Central memory CD8-positive, alpha-beta T cell (primary cell): Measurements from ENCODE around the gene DYNC2I2.
"Not testable (repeated sequence)": the region's sequence is repeated elsewhere in the genome, so short reads cannot be mapped to it uniquely, and the experiment has no call there.

Experiments
- ATAC-seq: fragments of 150-1000 bp; cut with Tn5 transposase; replicated peaks from 2 replicates; pipeline ENCODE4 v1.10.0; 2022; ENCODE audit warnings: mild to moderate bottlenecking, moderate FRiP score, moderate number of reproducible peaks; ENCODE audit not compliant: poor library complexity, severe bottlenecking; ENCODE audit errors: extremely low read depth
- DNase-seq, 2 donors: peaks; one replicate each; pipeline ENCODE4 v3.0.0; 2021; ENCODE audit warnings: low spot score in 2 of 2
- H3K27ac Mint-ChIP-seq: one replicate; pipeline ENCODE4 v1.8.0; 2022; ENCODE audit warnings: low read depth, mild to moderate bottlenecking, moderate library complexity, mixed read lengths
- H3K27me3 Mint-ChIP-seq: one replicate; pipeline ENCODE4 v1.8.0; 2022; ENCODE audit warnings: mixed read lengths
- H3K36me3 Mint-ChIP-seq: one replicate; pipeline ENCODE4 v1.8.0; 2022; ENCODE audit warnings: mild to moderate bottlenecking, moderate library complexity, mixed read lengths; ENCODE audit not compliant: insufficient read depth
- H3K4me1 Mint-ChIP-seq: one replicate; pipeline ENCODE4 v1.8.0; 2022; ENCODE audit warnings: mixed read lengths
- H3K4me3 Mint-ChIP-seq: one replicate; pipeline ENCODE4 v1.8.0; 2022; ENCODE audit warnings: mild to moderate bottlenecking, moderate library complexity, mixed read lengths
- H3K9me3 Mint-ChIP-seq: one replicate; pipeline ENCODE4 v1.8.0; 2022; ENCODE audit warnings: mixed read lengths

The DYNC2I2 gene

DNA sequence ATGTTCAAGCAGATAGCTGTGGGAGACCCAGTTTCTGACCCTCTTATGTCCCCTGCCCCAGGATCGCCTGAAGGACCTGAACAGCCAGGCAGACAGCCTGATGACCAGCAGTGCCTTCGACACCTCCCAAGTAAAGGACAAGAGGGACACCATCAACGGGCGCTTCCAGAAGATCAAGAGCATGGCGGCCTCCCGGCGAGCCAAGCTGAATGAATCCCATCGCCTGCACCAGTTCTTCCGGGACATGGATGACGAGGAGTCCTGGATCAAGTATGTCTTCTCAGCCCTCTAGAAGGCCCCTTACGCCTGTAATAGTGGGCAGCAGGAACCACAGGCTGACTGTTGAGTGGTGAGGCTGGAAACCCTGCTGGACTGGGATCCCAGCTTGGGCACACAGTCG is 41.1 kb downstream of the DYNC2I2 start:
- H3K27me3 Mint-ChIP-seq: no peaks in the 10 kb centered on the region
- H3K27ac Mint-ChIP-seq: no peak overlapping the region
- no peak overlapping the region for H3K4me3 Mint-ChIP-seq
- ATAC-seq: no peak
- H3K4me1 Mint-ChIP-seq: no peaks in the 10 kb centered on the region
- no peaks in the 10 kb centered on the region for H3K9me3 Mint-ChIP-seq
- H3K36me3 Mint-ChIP-seq: peaks cover 90% of the 10 kb centered on the region
- no peak for DNase-seq

DNA sequence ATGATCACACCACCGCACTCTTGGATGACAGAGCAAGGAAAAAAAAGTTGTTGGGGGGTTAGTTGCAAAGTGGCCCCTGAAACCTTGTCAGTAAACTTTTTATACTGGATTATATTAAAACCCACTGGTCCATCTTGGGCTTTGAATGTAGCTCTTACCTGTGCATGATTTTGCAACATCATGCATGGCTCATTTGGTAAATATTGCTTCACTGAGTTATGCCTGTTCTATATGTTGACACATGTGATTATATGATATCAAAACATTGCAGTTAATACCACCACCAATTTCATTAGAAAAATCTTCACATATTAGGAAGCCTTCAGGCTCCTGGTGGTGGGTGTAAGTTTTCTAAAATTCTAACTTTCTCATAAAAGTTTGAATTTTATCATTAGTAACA is 41.9 kb downstream of the DYNC2I2 start:
- no peak for DNase-seq
- no peak for ATAC-seq
- Mint-ChIP-seq H3K36me3 (peaks cover 89% of the 10 kb centered on the region), H3K4me3 (no peak overlapping the region), H3K9me3 (no peaks in the 10 kb centered on the region), H3K4me1 (no peaks in the 10 kb centered on the region), H3K27ac (no peak overlapping the region), H3K27me3 (no peaks in the 10 kb centered on the region)

GRCh38 chr9:128611600-128612394 is 44.9 kb downstream of the DYNC2I2 start:
- no peak for ATAC-seq
- H3K27ac Mint-ChIP-seq: no peak overlapping the region
- H3K27me3 Mint-ChIP-seq: no peaks in the 10 kb centered on the region
- no peak for DNase-seq
- no peaks in the 10 kb centered on the region for H3K9me3 Mint-ChIP-seq
- H3K4me3 Mint-ChIP-seq: no peak overlapping the region
- H3K4me1 Mint-ChIP-seq: no peaks in the 10 kb centered on the region
- H3K36me3 Mint-ChIP-seq: peaks cover 90% of the 10 kb centered on the region

DNA sequence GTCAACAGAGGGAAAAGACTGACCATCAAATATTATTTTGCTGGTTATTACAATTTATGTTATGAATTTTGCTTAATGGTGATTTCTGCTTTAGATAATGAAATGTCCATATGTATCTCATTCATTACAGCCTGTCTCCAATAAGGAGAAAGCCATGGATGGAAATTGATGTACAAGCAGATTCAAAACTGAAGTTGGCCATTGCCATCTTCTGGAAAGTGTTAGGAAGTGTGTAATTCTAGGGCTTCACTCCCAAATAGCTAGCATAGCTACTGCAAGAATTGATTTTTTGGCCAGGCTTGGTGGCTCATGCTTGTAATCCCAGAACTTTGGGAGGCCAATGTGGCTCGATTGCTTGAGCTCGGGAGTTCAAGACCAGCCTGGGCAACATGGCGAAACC is 45.8 kb downstream of the DYNC2I2 start:
- Mint-ChIP-seq H3K4me1 (no peaks in the 10 kb centered on the region), H3K36me3 (peaks cover 91% of the 10 kb centered on the region), H3K4me3 (no peak overlapping the region), H3K27ac (no peak overlapping the region), H3K9me3 (no peaks in the 10 kb centered on the region), H3K27me3 (no peaks in the 10 kb centered on the region)
- ATAC-seq (no peak), DNase-seq (no peak)

DNA sequence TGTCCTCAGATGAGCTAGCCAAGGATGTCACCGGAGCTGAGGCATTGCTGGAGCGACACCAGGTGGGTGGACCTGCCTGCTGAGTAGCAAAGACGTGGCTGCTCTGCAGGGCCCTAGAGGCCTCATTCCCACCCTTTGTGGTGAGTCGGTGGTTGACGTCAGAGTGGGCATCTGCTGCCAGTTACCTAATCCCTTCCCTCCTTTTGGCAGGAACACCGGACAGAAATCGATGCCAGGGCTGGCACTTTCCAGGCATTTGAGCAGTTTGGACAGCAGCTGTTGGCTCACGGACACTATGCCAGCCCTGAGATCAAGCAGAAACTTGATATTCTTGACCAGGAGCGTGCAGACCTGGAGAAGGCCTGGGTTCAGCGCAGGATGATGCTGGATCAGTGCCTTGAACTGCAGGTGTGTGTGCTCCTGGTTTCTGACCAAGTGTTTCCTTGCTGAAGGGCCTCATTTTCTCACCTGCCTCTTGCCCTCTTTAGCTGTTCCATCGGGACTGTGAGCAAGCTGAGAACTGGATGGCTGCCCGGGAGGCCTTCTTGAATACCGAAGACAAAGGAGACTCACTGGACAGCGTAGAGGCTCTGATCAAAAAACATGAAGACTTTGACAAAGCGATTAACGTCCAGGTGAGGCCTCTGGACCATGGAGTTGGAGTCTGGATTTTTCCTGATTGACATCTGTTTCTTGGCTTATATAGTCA is 48.9 kb downstream of the DYNC2I2 start:
- ATAC-seq (no peak), DNase-seq (no peak)
- no peaks in the 10 kb centered on the region for H3K4me1 Mint-ChIP-seq
- H3K4me3 Mint-ChIP-seq: no peak overlapping the region
- peaks cover 86% of the 10 kb centered on the region for H3K36me3 Mint-ChIP-seq
- no peaks in the 10 kb centered on the region for H3K9me3 Mint-ChIP-seq
- no peak overlapping the region for H3K27ac Mint-ChIP-seq
- H3K27me3 Mint-ChIP-seq: no peaks in the 10 kb centered on the region

DNA sequence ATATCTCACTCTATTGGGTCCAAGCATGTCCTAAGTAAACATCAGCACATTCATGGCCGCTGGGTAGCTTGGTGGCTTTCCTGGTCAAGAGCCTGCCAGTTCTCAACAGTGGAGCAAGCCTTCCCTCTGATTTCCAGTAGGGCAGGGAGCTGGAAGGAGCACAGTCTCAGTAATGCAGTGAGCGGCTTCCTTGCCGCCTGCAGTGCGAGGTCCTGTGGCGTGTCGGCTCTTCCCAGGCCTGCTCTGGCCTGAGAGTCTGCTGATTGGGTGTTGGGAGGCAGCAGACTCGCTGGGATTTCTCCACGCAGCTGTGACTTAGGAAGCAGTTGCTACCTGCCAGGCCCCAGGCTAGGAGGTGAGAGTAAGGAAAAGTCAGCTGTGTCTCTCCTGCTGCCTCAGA is 53.0 kb downstream of the DYNC2I2 start:
- Mint-ChIP-seq H3K4me3 (no peak overlapping the region), H3K4me1 (no peaks in the 10 kb centered on the region), H3K27ac (no peak overlapping the region), H3K9me3 (no peaks in the 10 kb centered on the region), H3K36me3 (peaks cover 79% of the 10 kb centered on the region), H3K27me3 (no peaks in the 10 kb centered on the region)
- no peak for DNase-seq
- ATAC-seq: no peak

DNA sequence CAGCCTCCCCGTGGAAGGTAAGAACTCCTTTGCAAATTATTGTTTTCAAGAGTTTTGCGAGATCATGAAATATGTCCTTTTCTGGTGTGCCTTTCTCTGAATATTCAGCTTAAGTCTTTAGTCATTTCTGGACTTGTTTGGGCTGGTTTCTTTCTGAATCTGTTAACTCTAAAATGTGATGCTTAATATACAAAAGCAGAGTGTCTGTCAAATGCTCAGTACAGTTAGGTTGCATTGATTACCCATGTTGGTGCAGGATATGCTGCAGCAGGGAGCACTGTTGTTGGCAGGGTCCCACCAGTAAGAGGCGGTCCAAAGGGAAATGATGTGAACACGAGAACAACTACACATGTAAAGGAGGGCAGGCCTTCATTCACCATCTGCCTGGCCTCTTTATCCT is 56.5 kb downstream of the DYNC2I2 start:
- H3K27ac Mint-ChIP-seq: no peak overlapping the region
- ATAC-seq (no peak), DNase-seq (no peak)
- no peaks in the 10 kb centered on the region for H3K27me3 Mint-ChIP-seq
- no peak overlapping the region for H3K4me3 Mint-ChIP-seq
- peaks cover 78% of the 10 kb centered on the region for H3K36me3 Mint-ChIP-seq
- no peaks in the 10 kb centered on the region for H3K4me1 Mint-ChIP-seq
- H3K9me3 Mint-ChIP-seq: no peaks in the 10 kb centered on the region

- no peak for ATAC-seq
- H3K4me1 Mint-ChIP-seq: no peaks in the 10 kb centered on the region
- H3K27me3 Mint-ChIP-seq: no peaks in the 10 kb centered on the region
- DNase-seq: no peak
- H3K36me3 Mint-ChIP-seq: peaks cover 87% of the 10 kb centered on the region
- no peaks in the 10 kb centered on the region for H3K9me3 Mint-ChIP-seq
- H3K4me3 Mint-ChIP-seq: no peak overlapping the region
- H3K27ac Mint-ChIP-seq: no peak overlapping the region
These were observed 61.2 kb downstream of the DYNC2I2 start for GRCh38 chr9:128595471-128595870.

DNA sequence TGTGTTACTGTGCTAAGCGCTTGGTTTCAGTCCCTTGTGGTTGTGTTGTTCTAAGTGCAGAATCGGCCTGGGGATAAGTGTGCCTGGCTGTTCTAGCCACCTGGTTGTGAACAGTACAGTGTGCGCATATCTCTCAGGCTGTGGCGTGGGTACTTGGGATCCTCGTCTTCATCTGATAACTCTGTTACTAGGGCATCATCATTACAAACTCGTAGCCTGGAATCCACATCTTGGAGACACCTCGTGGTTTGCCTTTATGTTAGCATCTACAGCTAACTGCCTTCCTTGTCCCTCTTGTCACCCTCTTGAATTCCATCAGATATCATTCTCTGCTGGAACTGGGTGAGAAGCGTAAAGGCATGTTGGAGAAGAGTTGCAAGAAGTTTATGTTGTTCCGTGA is 62.8 kb downstream of the DYNC2I2 start:
- Mint-ChIP-seq H3K9me3 (no peaks in the 10 kb centered on the region), H3K27me3 (no peaks in the 10 kb centered on the region), H3K4me3 (no peak overlapping the region), H3K36me3 (peaks cover 86% of the 10 kb centered on the region), H3K27ac (no peak overlapping the region), H3K4me1 (no peaks in the 10 kb centered on the region)
- ATAC-seq (no peak), DNase-seq (no peak)

- H3K36me3 Mint-ChIP-seq: peaks cover 89% of the 10 kb centered on the region
- H3K4me3 Mint-ChIP-seq: no peak overlapping the region
- no peaks in the 10 kb centered on the region for H3K4me1 Mint-ChIP-seq
- H3K9me3 Mint-ChIP-seq: no peaks in the 10 kb centered on the region
- no peaks in the 10 kb centered on the region for H3K27me3 Mint-ChIP-seq
- ATAC-seq (no peak), DNase-seq (no peak)
- H3K27ac Mint-ChIP-seq: no peak overlapping the region
These were observed 63.6 kb downstream of the DYNC2I2 start for GRCh38 chr9:128593039-128593438.

- Mint-ChIP-seq H3K27me3 (no peaks in the 10 kb centered on the region), H3K4me1 (peaks cover 5% of the 10 kb centered on the region), H3K4me3 (no peak overlapping the region), H3K9me3 (no peaks in the 10 kb centered on the region), H3K36me3 (peaks cover 90% of the 10 kb centered on the region), H3K27ac (no peak overlapping the region)
- ATAC-seq (no peak), DNase-seq (no peak)
These were observed 67.9 kb downstream of the DYNC2I2 start for GRCh38 chr9:128588581-128589233.

GRCh38 chr9:128587453-128587852 is 69.2 kb downstream of the DYNC2I2 start:
- Mint-ChIP-seq H3K27me3 (no peaks in the 10 kb centered on the region), H3K27ac (no peak overlapping the region), H3K36me3 (peaks cover 93% of the 10 kb centered on the region), H3K4me3 (no peak overlapping the region), H3K9me3 (no peaks in the 10 kb centered on the region), H3K4me1 (peaks cover 5% of the 10 kb centered on the region)
- DNase-seq (no peak), ATAC-seq (no peak)

- H3K27me3 Mint-ChIP-seq, H3K9me3 Mint-ChIP-seq, ATAC-seq, DNase-seq, H3K4me1 Mint-ChIP-seq, H3K27ac Mint-ChIP-seq, H3K4me3 Mint-ChIP-seq: not testable (repeated sequence)
- H3K36me3 Mint-ChIP-seq: peaks cover 91% of the 10 kb centered on the region
These were observed 69.7 kb downstream of the DYNC2I2 start for GRCh38 chr9:128586934-128587333.
